Nephron (organoid): ENCODE results near the gene HTR3B.

ENCODE experiments used
- H3K27ac Mint-ChIP-seq, 3 experiments: 2 replicates each; pipeline ENCODE4 v1.8.0; 2020; ENCODE audit warnings: mixed read lengths in 3 of 3, mild to moderate bottlenecking in 2 of 3, moderate library complexity in 1 of 3
- H3K27me3 Mint-ChIP-seq: 2 replicates; pipeline ENCODE4 v1.8.0; 2021; ENCODE audit warnings: low read depth, mild to moderate bottlenecking, moderate library complexity, mixed read lengths
- H3K36me3 Mint-ChIP-seq: 2 replicates; pipeline ENCODE4 v1.8.0; 2020; ENCODE audit warnings: low read depth, mixed read lengths
- H3K4me1 Mint-ChIP-seq: 2 replicates; pipeline ENCODE4 v1.8.0; 2020; ENCODE audit warnings: mixed read lengths
- H3K4me3 Mint-ChIP-seq, 3 experiments: 2 replicates each; pipeline ENCODE4 v1.8.0; 2020; ENCODE audit warnings: mild to moderate bottlenecking in 3 of 3, mixed read lengths in 3 of 3, moderate library complexity in 2 of 3
- H3K9me3 Mint-ChIP-seq: 2 replicates; pipeline ENCODE4 v1.8.0; 2020; ENCODE audit warnings: mixed read lengths
- CTCF ChIP-seq, 3 experiments: fragments of 200-600 bp; sonication (generic); IDR thresholded peaks; one replicate each; pipeline ENCODE4 v1.5.0; 2021; ENCODE audit warnings: antibody characterized with exemption in 3 of 3; ENCODE audit not compliant: unreplicated experiment in 3 of 3

Gene HTR3B

GRCh38 chr11:113904379-113905101 is at the start of gene HTR3B:
Gene HTR3B (plus strand): TSS chr11:113904796. CDS start chr11:113904934, 138 bp downstream.
- H3K4me3 Mint-ChIP-seq = no peak within 1 kb of the TSS
- H3K4me1 Mint-ChIP-seq = no peaks in the 10 kb centered on the region
- no peak within 1 kb of the TSS for H3K27ac Mint-ChIP-seq
- H3K27me3 Mint-ChIP-seq = peaks cover 24% of the 10 kb centered on the region
- H3K9me3 Mint-ChIP-seq = no peaks in the 10 kb centered on the region
- TF ChIP-seq CTCF (IDR thresholded peaks at IDR 0.05; ENCODE audit: unreplicated experiment in 3 of 3) = no peak
- H3K36me3 Mint-ChIP-seq = no peaks in the 10 kb centered on the region

GRCh38 chr11:113855803-113856202 is 48.8 kb upstream of the HTR3B start:
- Mint-ChIP-seq H3K9me3 (no peaks in the 10 kb centered on the region), H3K27me3 (no peaks in the 10 kb centered on the region), H3K4me3 (no peak overlapping the region), H3K36me3 (peaks cover 32% of the 10 kb centered on the region), H3K27ac (no peak overlapping the region), H3K4me1 (peaks cover 20% of the 10 kb centered on the region)
- TF ChIP-seq CTCF (IDR thresholded peaks at IDR 0.05; ENCODE audit: unreplicated experiment in 3 of 3) = no peak

- TF ChIP-seq CTCF (IDR thresholded peaks at IDR 0.05; ENCODE audit: unreplicated experiment in 3 of 3) = no peak
- no peak overlapping the region for H3K27ac Mint-ChIP-seq
- peaks cover 20% of the 10 kb centered on the region for H3K4me1 Mint-ChIP-seq
- H3K9me3 Mint-ChIP-seq = no peaks in the 10 kb centered on the region
- no peaks in the 10 kb centered on the region for H3K27me3 Mint-ChIP-seq
- peaks cover 20% of the 10 kb centered on the region for H3K36me3 Mint-ChIP-seq
- no peak overlapping the region for H3K4me3 Mint-ChIP-seq
Measured at GRCh38 chr11:113856966-113857759, 47.4 kb upstream of the HTR3B start.

GRCh38 chr11:113859665-113860064 is 44.9 kb upstream of the HTR3B start:
- peak overlapping the region in 1 of 3 experiments; percentile 69 for H3K27ac Mint-ChIP-seq
- no peaks in the 10 kb centered on the region for H3K27me3 Mint-ChIP-seq
- peaks cover 20% of the 10 kb centered on the region for H3K4me1 Mint-ChIP-seq
- peaks cover 17% of the 10 kb centered on the region for H3K36me3 Mint-ChIP-seq
- no peak overlapping the region for H3K4me3 Mint-ChIP-seq
- no peak for TF ChIP-seq CTCF (IDR thresholded peaks at IDR 0.05; ENCODE audit: unreplicated experiment in 3 of 3)
- H3K9me3 Mint-ChIP-seq = no peaks in the 10 kb centered on the region

- Mint-ChIP-seq H3K4me3 (no peak overlapping the region), H3K27me3 (no peaks in the 10 kb centered on the region)
- no peak for TF ChIP-seq CTCF (IDR thresholded peaks at IDR 0.05; ENCODE audit: unreplicated experiment in 3 of 3)
Measured at GRCh38 chr11:113862435-113862834, 42.2 kb upstream of the HTR3B start.

More at GRCh38 chr11:113862435-113862834, 42.2 kb upstream of the HTR3B start:
- H3K27ac Mint-ChIP-seq = no peak overlapping the region
- no peaks in the 10 kb centered on the region for H3K9me3 Mint-ChIP-seq
- peaks cover 9% of the 10 kb centered on the region for H3K4me1 Mint-ChIP-seq
- peaks cover 36% of the 10 kb centered on the region for H3K36me3 Mint-ChIP-seq
